WERI-Rb-1 (cell line): ENCODE results near the gene FLCN.

Source experiments
- DNase-seq: peaks from one replicate; pipeline ENCODE4 v3.0.0-alpha.2; 2020
- H3K27ac ChIP-seq: fragments of 250-450 bp; sonication (Bioruptor Pico); 2 replicates; pipeline ENCODE4 v1.5.1; 2020; ENCODE audit warnings: mild to moderate bottlenecking, moderate library complexity
- H3K27me3 ChIP-seq: fragments of 250-450 bp; sonication (Bioruptor Pico); 2 replicates; pipeline ENCODE4 v1.5.1; 2021; ENCODE audit warnings: mild to moderate bottlenecking, low read depth, moderate library complexity; ENCODE audit not compliant: insufficient read depth, severe bottlenecking
- H3K36me3 ChIP-seq: fragments of 250-450 bp; sonication (Bioruptor Pico); 2 replicates; pipeline ENCODE4 v1.5.1; 2020; ENCODE audit warnings: mild to moderate bottlenecking, moderate library complexity
- H3K4me3 ChIP-seq: 2 replicates; pipeline ENCODE4 v1.5.1; 2011; ENCODE audit warnings: low read depth, mild to moderate bottlenecking, control low read depth, low read length
- H3K9me3 ChIP-seq: fragments of 250-450 bp; sonication (Bioruptor Pico); 2 replicates; pipeline ENCODE4 v1.5.1; 2021; ENCODE audit warnings: mild to moderate bottlenecking, moderate library complexity; ENCODE audit not compliant: severe bottlenecking
- TF ChIP-seq, protein P1 (sequence below): IDR thresholded peaks from 2 replicates; pipeline ENCODE4 v1.5.1; 2011; ENCODE audit warnings: low read depth, mild to moderate bottlenecking, control low read depth, inconsistent platforms, low read length

Gene FLCN

DNA sequence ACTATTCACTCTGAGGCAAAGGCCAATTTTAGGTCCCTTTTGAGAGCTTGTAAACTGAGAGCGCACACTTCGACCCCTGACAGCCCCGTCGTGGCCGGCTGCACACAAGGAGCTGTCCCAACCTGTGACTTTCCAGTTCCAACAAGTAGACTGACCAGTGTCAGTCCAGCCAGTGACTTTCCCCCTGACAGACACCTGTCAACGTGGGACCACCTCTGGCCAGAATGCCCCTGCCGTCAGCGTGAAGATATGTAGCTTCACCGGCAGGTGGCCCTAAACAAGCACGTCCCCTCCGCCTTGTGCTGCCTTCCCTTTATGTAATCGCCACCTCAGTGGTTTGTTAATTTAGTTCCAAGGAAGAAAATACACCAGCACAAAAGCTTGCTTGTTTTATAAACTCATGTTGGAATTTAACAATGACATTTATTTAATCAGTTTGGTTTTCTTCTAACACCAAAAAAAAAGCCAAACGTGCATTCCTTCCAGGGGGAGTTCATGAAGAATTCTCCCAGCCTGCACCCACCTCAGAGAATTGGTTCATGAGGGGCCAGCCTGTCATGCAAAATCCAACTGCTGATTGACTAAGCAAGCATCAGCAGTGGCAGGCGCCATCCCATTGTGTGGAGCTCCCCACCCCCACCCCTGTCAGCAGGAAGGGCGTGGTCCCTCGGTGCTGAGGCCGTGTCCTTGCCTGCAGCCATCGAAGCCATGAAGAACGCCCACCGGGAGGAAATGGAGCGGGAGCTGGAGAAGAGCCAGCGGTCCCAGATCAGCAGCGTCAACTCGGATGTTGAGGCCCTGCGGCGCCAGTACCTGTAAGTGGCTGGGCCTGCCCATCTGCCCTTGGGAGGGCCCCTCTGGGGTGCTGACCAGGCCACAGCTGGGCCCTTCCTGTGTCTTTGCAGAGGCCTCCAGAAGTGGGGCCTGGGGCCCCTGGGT is 64.7 kb downstream of the FLCN start:
- Histone ChIP-seq H3K4me3 (no peak overlapping the region), H3K36me3 (peaks cover 88% of the 10 kb centered on the region), H3K9me3 (no peaks in the 10 kb centered on the region), H3K27ac (no peak overlapping the region), H3K27me3 (no peaks in the 10 kb centered on the region)
- DNase-seq: no peak
- TF ChIP-seq, protein P1, sequence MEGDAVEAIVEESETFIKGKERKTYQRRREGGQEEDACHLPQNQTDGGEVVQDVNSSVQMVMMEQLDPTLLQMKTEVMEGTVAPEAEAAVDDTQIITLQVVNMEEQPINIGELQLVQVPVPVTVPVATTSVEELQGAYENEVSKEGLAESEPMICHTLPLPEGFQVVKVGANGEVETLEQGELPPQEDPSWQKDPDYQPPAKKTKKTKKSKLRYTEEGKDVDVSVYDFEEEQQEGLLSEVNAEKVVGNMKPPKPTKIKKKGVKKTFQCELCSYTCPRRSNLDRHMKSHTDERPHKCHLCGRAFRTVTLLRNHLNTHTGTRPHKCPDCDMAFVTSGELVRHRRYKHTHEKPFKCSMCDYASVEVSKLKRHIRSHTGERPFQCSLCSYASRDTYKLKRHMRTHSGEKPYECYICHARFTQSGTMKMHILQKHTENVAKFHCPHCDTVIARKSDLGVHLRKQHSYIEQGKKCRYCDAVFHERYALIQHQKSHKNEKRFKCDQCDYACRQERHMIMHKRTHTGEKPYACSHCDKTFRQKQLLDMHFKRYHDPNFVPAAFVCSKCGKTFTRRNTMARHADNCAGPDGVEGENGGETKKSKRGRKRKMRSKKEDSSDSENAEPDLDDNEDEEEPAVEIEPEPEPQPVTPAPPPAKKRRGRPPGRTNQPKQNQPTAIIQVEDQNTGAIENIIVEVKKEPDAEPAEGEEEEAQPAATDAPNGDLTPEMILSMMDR: no peak

DNA sequence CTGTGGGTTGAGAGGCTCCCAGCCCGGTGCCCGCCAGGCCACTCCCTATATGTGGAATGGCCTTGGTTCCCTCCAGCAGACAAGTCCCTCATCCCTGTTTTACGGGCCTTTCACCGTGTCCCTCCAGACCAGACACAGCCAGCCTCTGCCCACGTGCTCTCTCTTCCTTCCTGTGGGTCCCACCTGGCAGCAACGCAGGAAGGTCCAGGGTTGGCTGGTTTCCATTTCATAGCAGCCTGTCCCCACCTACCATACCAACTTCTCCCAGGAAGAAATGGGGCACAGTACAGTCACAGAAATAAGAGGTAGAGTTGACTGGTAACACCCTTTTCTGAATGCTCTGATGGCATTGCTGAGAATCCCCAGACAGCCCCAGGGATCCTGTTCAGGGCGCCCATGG is 65.8 kb downstream of the FLCN start:
- Histone ChIP-seq H3K27ac (no peak overlapping the region), H3K36me3 (peaks cover 88% of the 10 kb centered on the region)

DNA sequence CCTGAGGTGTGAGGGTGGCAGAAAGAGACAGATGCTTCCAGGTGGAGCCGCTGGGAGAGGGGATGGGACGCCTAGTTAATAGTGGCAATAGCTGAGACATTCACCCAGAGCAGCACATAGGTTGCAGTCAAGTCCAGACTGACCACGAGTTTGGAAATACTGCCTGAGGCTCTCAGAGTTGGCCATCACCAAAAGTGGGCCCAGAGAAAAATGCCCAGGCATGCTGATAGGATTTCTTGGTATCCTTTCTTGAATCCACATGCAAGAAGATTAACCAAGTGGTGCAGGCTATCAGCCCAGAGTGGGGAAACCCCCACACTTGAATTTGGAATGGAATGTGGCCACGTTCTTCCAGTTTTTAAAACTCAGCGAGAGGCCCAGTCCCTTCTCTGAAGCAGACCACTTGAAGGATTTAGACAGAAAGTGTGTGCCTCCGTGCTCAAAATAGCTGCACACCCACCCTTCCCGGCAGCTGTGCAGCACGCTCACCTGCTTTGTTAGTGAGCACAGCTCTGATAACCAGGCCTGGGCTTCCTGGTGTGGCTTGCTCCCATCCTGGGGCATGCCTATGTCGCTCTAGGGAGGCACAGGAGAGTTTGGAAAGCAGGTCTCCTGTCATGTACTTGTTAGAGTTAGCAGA is 66.5 kb downstream of the FLCN start:
- Histone ChIP-seq H3K27ac (no peak overlapping the region), H3K36me3 (peaks cover 87% of the 10 kb centered on the region), H3K27me3 (no peaks in the 10 kb centered on the region), H3K4me3 (no peak overlapping the region), H3K9me3 (no peaks in the 10 kb centered on the region)
- TF ChIP-seq, protein P1: no peak
- DNase-seq: no peak

More for the DNA sequence above, 65.8 kb downstream of the FLCN start:
- Histone ChIP-seq H3K9me3 (no peaks in the 10 kb centered on the region), H3K4me3 (no peak overlapping the region), H3K27me3 (no peaks in the 10 kb centered on the region)
- TF ChIP-seq, protein P1: no peak
- no peak for DNase-seq

DNA sequence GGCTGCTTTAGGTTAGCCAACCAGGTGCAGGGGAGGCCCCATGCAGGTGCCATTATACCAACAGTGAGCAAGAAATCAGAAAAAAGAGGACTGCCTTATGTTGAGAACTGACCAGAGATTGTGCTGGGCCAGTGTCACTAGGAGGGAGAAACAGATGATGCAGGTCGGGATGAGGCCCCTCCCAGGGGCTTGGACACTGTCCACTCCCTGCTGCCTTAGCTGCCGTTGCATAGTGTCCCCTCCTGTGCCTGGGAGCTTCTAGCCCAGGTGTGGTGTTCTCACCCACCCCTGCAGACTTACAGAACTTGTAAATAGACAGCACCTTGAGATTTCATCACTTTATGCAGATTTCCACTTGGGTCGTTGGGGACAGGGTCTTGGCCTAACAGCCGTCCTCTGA is 67.6 kb downstream of the FLCN start:
- Histone ChIP-seq H3K4me3 (no peak overlapping the region), H3K9me3 (no peaks in the 10 kb centered on the region), H3K27ac (no peak overlapping the region), H3K27me3 (no peaks in the 10 kb centered on the region), H3K36me3 (peaks cover 86% of the 10 kb centered on the region)
- TF ChIP-seq, protein P1: no peak
- DNase-seq: no peak

DNA sequence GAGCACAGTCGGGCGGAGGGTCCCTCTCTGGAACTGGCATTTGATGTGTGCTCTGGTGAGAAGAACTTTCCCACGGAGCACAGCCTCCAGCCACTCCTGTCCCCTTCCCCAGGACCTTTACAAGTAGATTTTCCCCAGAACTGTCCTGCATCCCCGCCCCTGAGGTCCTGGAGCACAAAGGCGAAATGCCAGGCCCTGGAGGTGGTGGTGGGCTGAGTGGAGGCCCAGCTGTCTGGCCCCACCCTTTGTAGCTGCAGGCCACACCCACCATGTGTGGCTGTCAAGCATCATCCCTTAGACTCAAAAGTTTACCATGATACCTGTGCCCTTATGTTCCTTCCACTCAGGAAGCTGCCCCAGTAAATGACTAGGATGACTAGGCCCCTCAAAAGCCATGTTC is 68.6 kb downstream of the FLCN start:
- Histone ChIP-seq H3K27me3 (no peaks in the 10 kb centered on the region), H3K27ac (no peak overlapping the region), H3K9me3 (no peaks in the 10 kb centered on the region), H3K4me3 (no peak overlapping the region), H3K36me3 (peaks cover 84% of the 10 kb centered on the region)
- TF ChIP-seq, protein P1: no peak
- no peak for DNase-seq
